Thyroid gland (tissue), 4 donors: ENCODE results near the gene ZNF367. TPM values are rescaled to one million over a fixed set of nuclear protein-coding genes. Genes with fewer than 3 reads are reported as not detected.

Experiments
- DNase-seq, 2 donors: peaks; one replicate each; pipeline ENCODE4 v3.0.0-alpha.2; 2019
- H3K27ac ChIP-seq, 3 donors: fragments of 200-600 bp; sonication (generic); 1 replicate in 2 of 3; 2 replicates in 1 of 3; pipeline ENCODE4 v1.5.1; 2016 to 2019; ENCODE audit warnings: mild to moderate bottlenecking in 1 of 3, moderate library complexity in 1 of 3
- H3K27me3 ChIP-seq: fragments of 200-600 bp; sonication (generic); one replicate; pipeline ENCODE4 v1.5.1; 2019
- H3K36me3 ChIP-seq, 2 donors: fragments of 200-600 bp; sonication (generic); one replicate each; pipeline ENCODE4 v1.5.1; 2016 to 2019
- H3K4me1 ChIP-seq, 2 donors: fragments of 200-600 bp; sonication (generic); one replicate each; pipeline ENCODE4 v1.5.1; 2017 to 2019
- H3K4me3 ChIP-seq, 3 donors: fragments of 200-600 bp; sonication (generic); replicated peaks in 1 of 3; 1 replicate in 2 of 3; 2 replicates in 1 of 3; pipeline ENCODE4 v1.5.1; 2016; ENCODE audit warnings: mild to moderate bottlenecking in 1 of 3
- H3K9me3 ChIP-seq: fragments of 200-600 bp; sonication (generic); one replicate; pipeline ENCODE4 v1.5.1; 2017
- POLR2A ChIP-seq, 2 donors: fragments of 450-650 bp; IDR thresholded peaks; one replicate each; pipeline ENCODE4 v1.6.1; 2017; ENCODE audit warnings: antibody characterized with exemption in 2 of 2, mild to moderate bottlenecking in 2 of 2, moderate library complexity in 1 of 2
- WGBS, 2 donors: methylation state at CpG; one replicate each; pipeline ENCODE4 v1.1.5; 2017; 5-methylcytosine and 5-hydroxymethylcytosine counted together
- intact Hi-C: fragments of 100-400 bp; cut with DNase I; formaldehyde crosslinking; loops from one replicate; pipeline ENCODE4 v1.15.1; 2023
- total RNA-seq, 4 donors: library from RNA; depleted of rRNA; stranded (reverse); fragments of >200 nt; gene quantifications; one replicate each; pipeline ENCODE4 v1.2.3, GENCODE V29; 2016
- TF ChIP-seq, protein P1 (sequence below), 6 experiments: fragments of 200-600 bp in 3 of 6; fragments of 450-650 bp in 3 of 6; sonication (generic) in 3 of 6; IDR thresholded peaks; one replicate each; pipeline ENCODE4 v1.5.1; 2016 to 2019; ENCODE audit warnings: antibody characterized with exemption in 6 of 6, mild to moderate bottlenecking in 2 of 6, inconsistent platforms in 1 of 6, moderate library complexity in 1 of 6

Gene ZNF367
- total RNA-seq, 4 donors from 2014 or later: 1.2 to 1.8 (median 1.7) TPM

DNA sequence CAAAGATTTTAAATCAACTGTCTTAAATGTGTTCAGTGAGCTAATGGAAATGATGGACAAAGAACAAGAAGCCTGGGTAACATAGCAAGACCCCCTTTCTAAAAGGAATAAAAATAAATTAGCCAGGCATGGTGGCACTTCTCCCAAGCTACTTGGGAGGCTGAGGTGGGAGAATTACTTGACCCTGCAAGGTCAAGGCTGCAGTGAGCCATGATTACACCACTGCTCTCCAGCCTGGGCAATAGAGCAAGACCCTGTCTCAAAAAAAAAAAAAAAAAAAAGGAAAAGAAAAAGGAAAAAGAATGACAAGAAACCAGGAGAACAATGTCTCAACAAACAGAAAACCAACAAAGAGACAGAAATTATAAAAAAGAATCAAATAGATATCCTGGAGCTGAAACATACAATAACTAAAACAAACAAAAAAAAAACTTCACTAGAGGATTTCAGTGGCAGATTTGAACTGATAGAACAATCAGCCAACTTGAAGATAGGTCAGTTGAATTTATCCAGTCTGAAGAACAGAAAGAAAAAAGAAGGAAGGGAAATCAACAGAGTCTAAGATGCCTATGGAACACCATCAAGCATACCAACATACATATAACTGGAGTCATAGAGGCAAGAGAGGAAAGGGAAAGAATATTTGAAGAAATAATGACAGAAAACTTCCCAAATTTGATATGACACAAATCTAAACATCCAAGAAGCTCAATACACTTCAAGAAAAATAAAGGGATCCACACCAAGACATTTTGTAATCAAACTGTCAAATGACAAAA is 17.8 kb downstream of the ZNF367 start:
- Histone ChIP-seq H3K4me1 (no peaks in the 10 kb centered on the region), H3K27ac (no peak overlapping the region), H3K9me3 (no peaks in the 10 kb centered on the region), H3K36me3 (no peaks in the 10 kb centered on the region), H3K4me3 (no peak overlapping the region), H3K27me3 (no peaks in the 10 kb centered on the region)
- no peak for DNase-seq
- no peak for TF ChIP-seq POLR2A (IDR thresholded peaks at IDR 0.05)
- TF ChIP-seq, protein P1, sequence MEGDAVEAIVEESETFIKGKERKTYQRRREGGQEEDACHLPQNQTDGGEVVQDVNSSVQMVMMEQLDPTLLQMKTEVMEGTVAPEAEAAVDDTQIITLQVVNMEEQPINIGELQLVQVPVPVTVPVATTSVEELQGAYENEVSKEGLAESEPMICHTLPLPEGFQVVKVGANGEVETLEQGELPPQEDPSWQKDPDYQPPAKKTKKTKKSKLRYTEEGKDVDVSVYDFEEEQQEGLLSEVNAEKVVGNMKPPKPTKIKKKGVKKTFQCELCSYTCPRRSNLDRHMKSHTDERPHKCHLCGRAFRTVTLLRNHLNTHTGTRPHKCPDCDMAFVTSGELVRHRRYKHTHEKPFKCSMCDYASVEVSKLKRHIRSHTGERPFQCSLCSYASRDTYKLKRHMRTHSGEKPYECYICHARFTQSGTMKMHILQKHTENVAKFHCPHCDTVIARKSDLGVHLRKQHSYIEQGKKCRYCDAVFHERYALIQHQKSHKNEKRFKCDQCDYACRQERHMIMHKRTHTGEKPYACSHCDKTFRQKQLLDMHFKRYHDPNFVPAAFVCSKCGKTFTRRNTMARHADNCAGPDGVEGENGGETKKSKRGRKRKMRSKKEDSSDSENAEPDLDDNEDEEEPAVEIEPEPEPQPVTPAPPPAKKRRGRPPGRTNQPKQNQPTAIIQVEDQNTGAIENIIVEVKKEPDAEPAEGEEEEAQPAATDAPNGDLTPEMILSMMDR (IDR thresholded peaks at IDR 0.05): no peak
- intact Hi-C loops: no loop called here

DNA sequence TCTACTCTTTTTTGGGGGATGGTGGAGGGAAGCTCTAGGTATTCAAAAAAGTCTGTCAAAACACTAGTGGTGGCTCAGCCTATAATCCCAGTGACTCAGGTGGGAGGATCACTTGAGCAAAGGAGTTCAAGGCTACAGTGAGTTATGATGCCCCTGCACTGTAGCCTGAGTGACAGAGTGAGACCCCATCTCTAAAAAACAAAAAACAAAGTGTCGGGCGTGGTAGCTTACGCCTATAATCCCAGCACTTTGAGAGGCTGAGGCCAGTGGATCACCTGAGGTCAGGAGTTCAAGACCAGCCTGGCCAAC is 18.9 kb downstream of the ZNF367 start:
- DNase-seq: no peak
- no peaks in the 10 kb centered on the region for H3K27me3 ChIP-seq
- no peaks in the 10 kb centered on the region for H3K36me3 ChIP-seq
- intact Hi-C loops: no loop called here
- H3K4me1 ChIP-seq: no peaks in the 10 kb centered on the region
- no peak for TF ChIP-seq POLR2A (IDR thresholded peaks at IDR 0.05)
- TF ChIP-seq, protein P1 (IDR thresholded peaks at IDR 0.05): no peak
- WGBS, 2 donors: 86 to 96% methylated on average over 3 of the region's 3 CpGs
- H3K4me3 ChIP-seq: no peak overlapping the region
- H3K9me3 ChIP-seq: no peaks in the 10 kb centered on the region
- no peak overlapping the region for H3K27ac ChIP-seq

DNA sequence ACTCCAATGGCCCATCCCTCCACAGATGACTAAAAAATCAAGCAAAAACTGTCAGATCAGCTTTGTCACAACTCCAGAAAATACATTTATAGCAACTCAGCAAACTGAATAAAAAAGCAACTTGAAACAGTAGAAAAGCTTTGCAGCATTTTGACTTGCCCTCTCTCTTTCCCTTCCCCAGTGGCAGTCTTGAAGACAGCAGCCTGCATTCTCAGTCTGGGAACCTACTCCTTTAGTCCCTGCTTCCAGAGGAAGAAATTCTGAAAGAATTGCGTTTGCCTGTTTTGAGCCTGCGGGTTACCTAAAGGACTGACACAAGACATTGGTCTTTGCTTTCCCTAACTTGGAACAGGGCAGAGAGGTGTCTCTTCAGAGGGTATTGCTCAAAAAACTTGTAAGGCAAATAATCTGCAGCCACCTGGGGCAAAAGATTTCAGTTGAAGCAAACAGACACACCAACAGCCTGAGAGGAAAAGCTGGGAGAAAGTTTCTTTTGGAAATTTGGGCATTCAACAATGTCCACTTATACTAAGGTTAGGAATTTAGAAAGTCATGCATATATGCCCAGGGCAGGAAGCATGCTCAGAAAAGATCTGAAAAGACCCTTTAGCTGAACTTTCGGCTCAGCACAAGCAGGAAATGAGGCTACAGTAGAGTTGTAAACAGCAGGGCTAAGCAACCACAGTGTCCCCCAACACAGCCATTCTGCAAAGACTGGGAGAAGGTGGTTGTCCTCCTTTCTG is 19.4 kb downstream of the ZNF367 start:
- peak overlapping the region in 1 of 3 donors; percentile 22 for H3K27ac ChIP-seq
- no peak for DNase-seq
- H3K27me3 ChIP-seq: no peaks in the 10 kb centered on the region
- TF ChIP-seq, protein P1 (IDR thresholded peaks at IDR 0.05): no peak
- no peak for TF ChIP-seq POLR2A (IDR thresholded peaks at IDR 0.05)
- 48 to 49% methylated on average over 3 of the region's 3 CpGs for WGBS, 2 donors
- H3K4me1 ChIP-seq: no peaks in the 10 kb centered on the region
- no peaks in the 10 kb centered on the region for H3K36me3 ChIP-seq
- H3K9me3 ChIP-seq: no peaks in the 10 kb centered on the region
- no peak overlapping the region for H3K4me3 ChIP-seq
- intact Hi-C loops: no loop called here

DNA sequence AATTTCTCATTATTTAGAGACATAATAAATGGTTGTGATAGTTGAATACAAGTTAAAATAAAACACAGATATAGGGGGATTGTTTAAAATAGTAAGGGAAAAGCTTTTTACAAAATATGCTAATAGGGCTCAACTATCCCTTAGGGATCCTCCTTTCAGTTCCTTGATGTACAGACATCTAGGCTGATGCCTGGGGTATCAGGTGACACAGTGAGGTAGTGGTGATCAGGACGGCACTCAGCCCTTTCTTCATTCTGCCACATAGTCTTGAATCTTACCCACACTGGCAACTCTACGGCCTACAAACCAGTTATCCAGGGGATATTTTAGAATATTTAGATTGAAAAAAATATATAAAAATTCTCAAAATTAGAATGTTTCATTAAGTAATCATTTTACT is 22.2 kb downstream of the ZNF367 start:
- H3K27ac ChIP-seq: no peak overlapping the region
- no peak for DNase-seq
- H3K9me3 ChIP-seq: no peaks in the 10 kb centered on the region
- intact Hi-C loops: no loop called here
- H3K4me1 ChIP-seq: no peaks in the 10 kb centered on the region
- TF ChIP-seq, protein P1 (IDR thresholded peaks at IDR 0.05): no peak
- no peak for TF ChIP-seq POLR2A (IDR thresholded peaks at IDR 0.05)
- H3K27me3 ChIP-seq: no peaks in the 10 kb centered on the region
- H3K36me3 ChIP-seq: no peaks in the 10 kb centered on the region
- WGBS, 2 donors: 92 to 97% methylated on average over 2 of the region's 2 CpGs
- H3K4me3 ChIP-seq: no peak overlapping the region

DNA sequence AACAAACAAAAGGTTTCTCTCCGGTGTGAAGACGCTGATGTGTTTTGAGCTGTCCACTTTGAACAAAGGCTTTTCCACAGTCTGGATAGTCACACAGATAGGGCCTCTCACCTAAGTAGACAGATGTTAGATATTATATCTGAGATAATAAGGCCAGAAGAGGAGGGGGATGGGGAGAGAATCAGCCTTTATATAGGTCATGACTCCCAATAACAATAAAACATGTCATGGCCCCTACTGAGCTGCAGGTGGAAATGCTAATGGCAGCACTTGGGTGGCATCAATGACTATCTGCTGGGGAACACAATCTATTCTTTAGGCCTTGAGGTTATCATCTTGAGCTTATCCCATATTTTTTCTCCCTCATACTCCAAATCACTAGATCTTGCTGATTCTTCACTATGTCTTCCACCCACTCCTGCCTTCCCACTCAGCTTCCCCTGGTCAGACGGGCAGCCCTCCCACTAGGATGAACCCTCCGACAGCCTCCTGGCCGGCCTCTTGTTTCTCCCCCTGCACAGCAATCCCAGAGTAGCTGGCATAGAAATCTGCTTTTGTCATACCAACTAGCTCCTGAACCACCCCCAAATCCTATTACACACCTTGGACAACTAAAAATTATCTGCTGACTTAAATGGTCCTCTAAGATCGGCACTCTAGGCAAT is 23.2 kb downstream of the ZNF367 start:
- no peaks in the 10 kb centered on the region for H3K9me3 ChIP-seq
- no peak for DNase-seq
- H3K36me3 ChIP-seq: no peaks in the 10 kb centered on the region
- no peak overlapping the region for H3K4me3 ChIP-seq
- H3K27me3 ChIP-seq: no peaks in the 10 kb centered on the region
- intact Hi-C loops: no loop called here
- 94 to 97% methylated on average over 6 of the region's 6 CpGs for WGBS, 2 donors
- no peak for TF ChIP-seq POLR2A (IDR thresholded peaks at IDR 0.05)
- TF ChIP-seq, protein P1 (IDR thresholded peaks at IDR 0.05): no peak
- H3K4me1 ChIP-seq: no peaks in the 10 kb centered on the region
- H3K27ac ChIP-seq: no peak overlapping the region
